Urinary bladder (tissue), 4 donors: Measurements from ENCODE around the gene TNFAIP8. TPM values are rescaled to one million over a fixed set of nuclear protein-coding genes. Genes with fewer than 3 reads are reported as not detected.
"Not testable (repeated sequence)": the region's sequence is repeated elsewhere in the genome, so short reads cannot be mapped to it uniquely, and the experiment has no call there.

Experiments used
- DNase-seq: peaks from one replicate; pipeline ENCODE4 v3.0.0-alpha.2; 2015; ENCODE audit errors: extremely low spot score
- H3K27ac ChIP-seq: one replicate; pipeline ENCODE4 v1.5.1; 2013; ENCODE audit warnings: low read depth, mild to moderate bottlenecking, moderate library complexity
- H3K36me3 ChIP-seq: one replicate; pipeline ENCODE4 v1.6.1; 2013; ENCODE audit warnings: mild to moderate bottlenecking, moderate library complexity; ENCODE audit not compliant: insufficient read depth
- H3K4me1 ChIP-seq: one replicate; pipeline ENCODE4 v1.6.1; 2013; ENCODE audit warnings: mild to moderate bottlenecking, moderate library complexity; ENCODE audit not compliant: insufficient read depth
- H3K4me3 ChIP-seq: one replicate; pipeline ENCODE4 v1.5.1; 2013; ENCODE audit warnings: low read depth, low read length
- WGBS: extraction: QIAGEN DNeasy Blood & Tissue Kit; methylation state at CpG from one replicate; pipeline ENCODE4 v1.1.7; 2013; 5-methylcytosine and 5-hydroxymethylcytosine counted together
- polyA plus RNA-seq: library from polyadenylated mRNA; stranded (reverse); fragments of 200-250 nt; gene quantifications from one replicate; pipeline ENCODE4 v1.2.3, GENCODE V29; 2013
- small RNA-seq: library from RNA; depleted of rRNA; stranded (forward); fragments of <200 nt; gene quantifications from one replicate; pipeline ENCODE3, GENCODE V24; 2014
- total RNA-seq: library from RNA; depleted of rRNA; stranded (reverse); fragments of >200 nt; gene quantifications from one replicate; pipeline ENCODE4 v1.2.3, GENCODE V29; 2014
- donor health status: healthy with polysubstance abuse.
- donor health status: healthy.

Gene TNFAIP8
- total and polyA plus RNA-seq, 2 donors = 21.6 to 49.9 TPM

- 91% methylated on average over 10 of the region's 10 CpGs for WGBS
- not testable (repeated sequence) for H3K27ac ChIP-seq, H3K36me3 ChIP-seq, H3K4me1 ChIP-seq, DNase-seq, H3K4me3 ChIP-seq
Observed at GRCh38 chr5:119432674-119433237, 76.9 kb downstream of the TNFAIP8 start.

GRCh38 chr5:119435436-119436132 lies 79.8 kb downstream of the TNFAIP8 start:
- H3K4me1 ChIP-seq = no peaks in the 10 kb centered on the region
- H3K27ac ChIP-seq = no peak overlapping the region
- H3K36me3 ChIP-seq = no peaks in the 10 kb centered on the region
- no peak for DNase-seq
- no peak overlapping the region for H3K4me3 ChIP-seq
- 63% methylated on average over 8 of the region's 8 CpGs for WGBS

GRCh38 chr5:119437785-119438586 lies 82.2 kb downstream of the TNFAIP8 start:
- H3K4me1 ChIP-seq, H3K27ac ChIP-seq, DNase-seq, H3K36me3 ChIP-seq, H3K4me3 ChIP-seq: not testable (repeated sequence)
- WGBS = 83% methylated on average over 3 of the region's 3 CpGs

DNA sequence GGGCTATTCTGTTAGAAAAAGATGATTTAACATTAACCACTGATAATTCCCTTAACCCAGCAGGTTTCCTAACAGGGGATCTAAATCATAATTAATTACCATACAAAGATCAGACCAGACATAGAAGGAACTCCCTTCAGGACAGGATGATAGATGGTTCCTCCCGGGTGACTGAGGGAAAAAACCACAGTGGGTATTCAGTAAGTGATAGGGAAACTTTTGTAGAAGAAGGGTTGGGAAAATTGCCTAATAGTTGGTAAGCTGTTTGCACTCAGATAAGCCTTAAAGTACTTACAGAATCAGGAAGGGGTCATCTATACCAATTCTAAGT lies 82.7 kb downstream of the TNFAIP8 start:
- 47% methylated on average over 1 of the region's 1 CpG for WGBS
- not testable (repeated sequence) for H3K27ac ChIP-seq, H3K4me1 ChIP-seq, H3K4me3 ChIP-seq, DNase-seq, H3K36me3 ChIP-seq

DNA sequence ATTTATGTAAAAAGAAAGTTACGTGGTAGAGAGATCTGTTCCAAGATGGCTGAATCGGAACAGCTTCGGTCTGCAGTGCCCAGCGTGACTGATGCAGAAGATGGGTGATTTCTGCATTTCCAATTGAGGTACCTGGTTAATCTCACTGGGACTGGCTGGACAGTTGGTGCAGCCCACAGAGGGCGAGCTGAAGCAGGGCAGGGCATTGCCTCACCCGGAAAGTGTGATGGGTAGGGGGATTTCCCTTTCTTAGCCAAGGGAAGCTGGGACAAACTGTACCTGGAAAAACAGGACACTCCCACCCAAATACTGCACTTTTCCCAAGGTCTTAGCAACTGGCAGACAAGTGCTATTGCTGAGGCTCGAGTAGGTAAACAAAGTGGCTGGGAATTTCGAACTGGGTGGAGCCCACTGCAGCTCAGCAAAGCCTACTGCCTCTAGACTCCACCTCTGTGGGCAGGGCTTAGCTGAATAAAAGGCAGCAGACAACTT lies 83.4 kb downstream of the TNFAIP8 start:
- Histone ChIP-seq H3K4me1 (no peaks in the 10 kb centered on the region), H3K27ac (no peak overlapping the region), H3K36me3 (no peaks in the 10 kb centered on the region), H3K4me3 (no peak overlapping the region)
- DNase-seq = no peak
- 78% methylated on average over 8 of the region's 8 CpGs for WGBS

GRCh38 chr5:119439632-119440031 lies 83.8 kb downstream of the TNFAIP8 start:
- H3K36me3 ChIP-seq, DNase-seq, H3K4me1 ChIP-seq, H3K27ac ChIP-seq, H3K4me3 ChIP-seq: not testable (repeated sequence)
- 86% methylated on average over 3 of the region's 3 CpGs for WGBS

DNA sequence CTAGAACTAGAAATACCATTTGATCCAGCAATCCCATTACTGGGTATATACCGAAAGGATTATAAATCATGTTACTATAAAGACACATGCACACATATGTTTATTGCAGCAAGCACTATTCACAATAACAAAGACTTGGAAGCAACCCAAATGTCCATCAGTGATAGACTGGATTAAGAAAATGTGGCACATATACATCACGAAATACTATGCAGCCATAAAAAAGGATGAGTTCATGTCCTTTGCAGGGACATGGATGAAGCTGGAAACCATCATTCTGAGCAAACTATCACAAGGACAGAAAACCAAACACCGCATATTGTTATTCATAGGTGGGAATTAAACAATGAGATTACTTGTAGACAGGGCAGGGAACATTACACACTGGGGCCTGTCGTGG lies 88.8 kb downstream of the TNFAIP8 start:
- H3K36me3 ChIP-seq, H3K4me1 ChIP-seq, H3K27ac ChIP-seq, DNase-seq, H3K4me3 ChIP-seq: not testable (repeated sequence)
- 97% methylated on average over 4 of the region's 4 CpGs for WGBS

DNA sequence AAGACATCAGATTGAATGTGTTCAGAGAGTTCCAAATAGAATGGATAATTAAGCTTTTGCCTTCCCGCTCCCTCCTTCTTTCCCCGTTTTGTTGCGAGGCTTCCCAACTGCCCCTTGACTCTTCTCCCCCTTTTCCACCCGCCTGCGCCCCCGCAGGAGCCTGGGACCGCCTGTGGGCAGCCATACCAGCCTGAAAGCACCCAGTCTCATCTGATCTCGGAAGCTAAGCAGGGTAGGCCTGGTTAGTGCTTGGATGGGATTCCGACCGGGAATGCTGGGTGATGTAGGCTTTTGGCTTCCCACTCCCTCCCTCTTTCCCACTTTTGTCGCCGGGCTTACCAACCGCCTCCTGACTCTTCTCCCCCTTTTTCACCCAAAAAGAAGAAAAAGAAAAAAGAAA lies 89.7 kb downstream of the TNFAIP8 start:
- H3K4me1 ChIP-seq = no peaks in the 10 kb centered on the region
- H3K4me3 ChIP-seq = no peak overlapping the region
- no peak for DNase-seq
- WGBS = 72% methylated on average over 13 of the region's 13 CpGs
- H3K36me3 ChIP-seq = no peaks in the 10 kb centered on the region
- no peak overlapping the region for H3K27ac ChIP-seq

Small RNA genes lying within 50 kb of the gene (small RNA-seq; reads per million reads assigned to genes)
- gene RN7SL174P = not detected
- gene RNA5SP190 = not detected

Other genes starting within 250 kb of the TNFAIP8 start
- 226 TPM for gene HSD17B4, start 96.5 kb downstream of the TNFAIP8 start, total RNA-seq
- 204 TPM for gene HSD17B4, start 96.5 kb downstream of the TNFAIP8 start, polyA plus RNA-seq